ENCODE measurements around the gene UHRF1.

The UHRF1 gene

DNA sequence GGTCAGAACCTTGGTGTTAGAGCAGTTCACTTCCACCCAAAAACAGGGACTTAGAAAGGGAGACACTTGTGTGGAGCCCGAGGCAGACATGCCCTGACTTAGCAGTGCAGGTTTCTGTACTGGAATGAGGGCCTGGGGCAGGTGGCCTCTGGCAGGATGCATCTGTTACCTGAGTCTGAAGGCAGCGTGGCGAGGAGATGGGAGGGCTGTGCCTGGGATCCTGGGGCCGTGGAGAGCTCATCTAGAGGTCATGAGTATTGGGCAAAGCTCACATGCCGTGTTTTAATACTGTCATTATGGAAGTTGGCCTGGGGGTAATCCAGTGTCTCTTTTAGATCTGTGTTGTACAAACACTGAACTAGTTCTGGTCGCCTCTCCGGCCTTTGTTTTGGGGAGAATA lies 81.0 kb downstream of the UHRF1 start:
- Histone ChIP-seq H3K79me2 (ENCODE audit: low read length) (peaks cover 85% of the 10 kb centered on the region), H4K20me1 (ENCODE audit: insufficient read depth, low read length) (peaks cover 95% of the 10 kb centered on the region), H3K4me3 (ENCODE audit: low read length) (no peak overlapping the region), H3K4me2 (ENCODE audit: low read length) (no peak overlapping the region), H2AFZ (ENCODE audit: low read depth, low read length) (no peak overlapping the region), H3K27ac (ENCODE audit: low read length) (no peak overlapping the region), H3K27me3 (ENCODE audit: low read depth, low read length) (no peaks in the 10 kb centered on the region), H3K4me1 (ENCODE audit: low read length) (no peaks in the 10 kb centered on the region), H3K36me3 (replicated peaks; ENCODE audit: low read depth, low read length) (no peaks in the 10 kb centered on the region), H3K9me3 (ENCODE audit: insufficient read depth, low read length) (no peaks in the 10 kb centered on the region), H3K9ac (ENCODE audit: low read length) (no peak overlapping the region)
- TF ChIP-seq EZH2phosphoT487 (IDR thresholded peaks at IDR 0.05; ENCODE audit: low read depth) (no peak), CTCF (IDR thresholded peaks at IDR 0.05; ENCODE audit: low read depth, low read length) (no peak)

DNA sequence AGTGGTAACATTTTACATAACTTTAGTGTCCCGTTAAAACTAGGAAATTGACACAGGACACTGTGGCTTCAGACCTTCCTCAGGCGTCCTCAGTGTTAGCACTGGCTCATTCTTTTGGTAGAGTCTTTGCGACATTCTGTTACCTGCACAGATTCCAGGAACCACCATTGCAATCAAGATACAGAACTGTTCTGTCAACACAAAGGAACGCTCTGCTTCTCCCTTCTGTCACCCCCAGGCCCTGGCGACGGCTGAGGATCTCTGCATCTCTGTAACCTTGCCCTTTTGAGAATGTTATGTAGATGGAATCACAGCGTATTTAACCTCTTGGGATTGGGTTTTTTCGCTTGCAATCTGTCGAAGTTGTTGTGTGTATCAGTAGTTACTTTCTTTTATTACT lies 82.2 kb downstream of the UHRF1 start:
- H3K9me3 ChIP-seq (ENCODE audit: insufficient read depth, low read length) = no peaks in the 10 kb centered on the region
- no peak overlapping the region for H3K27ac ChIP-seq (ENCODE audit: low read length)
- TF ChIP-seq EZH2phosphoT487 (IDR thresholded peaks at IDR 0.05; ENCODE audit: low read depth) (no peak), CTCF (IDR thresholded peaks at IDR 0.05; ENCODE audit: low read depth, low read length) (no peak)
- no peak overlapping the region for H3K4me3 ChIP-seq (ENCODE audit: low read length)
- peaks cover 4% of the 10 kb centered on the region for H3K36me3 ChIP-seq (replicated peaks; ENCODE audit: low read depth, low read length)
- H3K9ac ChIP-seq (ENCODE audit: low read length) = no peak overlapping the region
- peaks cover 95% of the 10 kb centered on the region for H4K20me1 ChIP-seq (ENCODE audit: insufficient read depth, low read length)
- no peak overlapping the region for H2AFZ ChIP-seq (ENCODE audit: low read depth, low read length)
- no peaks in the 10 kb centered on the region for H3K4me1 ChIP-seq (ENCODE audit: low read length)
- H3K4me2 ChIP-seq (ENCODE audit: low read length) = no peak overlapping the region
- H3K27me3 ChIP-seq (ENCODE audit: low read depth, low read length) = no peaks in the 10 kb centered on the region
- H3K79me2 ChIP-seq (ENCODE audit: low read length) = peaks cover 85% of the 10 kb centered on the region

DNA sequence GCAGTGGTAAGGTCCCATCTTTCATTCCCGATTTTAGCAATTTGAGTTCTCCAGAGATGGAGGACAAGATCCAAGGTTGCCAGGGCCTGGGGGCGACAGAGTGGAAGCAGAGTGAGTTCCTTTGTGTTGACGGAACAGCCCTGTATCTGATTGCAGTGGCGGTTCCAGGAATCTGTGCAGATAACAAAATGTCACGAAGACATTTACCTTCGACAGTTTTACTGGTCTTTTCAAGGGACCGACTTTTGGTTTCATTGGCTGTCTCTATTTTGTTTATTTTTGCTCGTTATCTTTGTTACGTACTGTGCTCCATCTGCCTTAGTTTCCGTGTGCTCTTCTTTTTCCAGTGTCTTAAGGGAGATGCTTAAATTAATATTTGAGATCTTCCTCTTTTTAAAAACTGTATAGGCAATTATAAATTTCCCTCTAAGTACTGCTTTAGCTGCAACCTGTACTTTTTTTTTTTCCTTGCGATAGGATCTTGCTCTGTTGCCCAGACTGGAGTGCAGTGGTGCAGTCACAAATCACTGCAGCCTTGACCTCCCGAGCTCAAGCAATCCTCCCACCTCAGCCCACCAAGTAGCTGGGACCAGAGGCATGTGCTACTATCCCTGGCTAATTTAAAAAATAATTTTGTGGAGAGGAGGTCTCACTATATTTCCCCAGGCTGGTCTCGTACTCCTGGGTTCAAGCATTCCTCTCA lies 82.8 kb downstream of the UHRF1 start:
- no peaks in the 10 kb centered on the region for H3K4me1 ChIP-seq (ENCODE audit: low read length)
- peaks cover 4% of the 10 kb centered on the region for H3K36me3 ChIP-seq (replicated peaks; ENCODE audit: low read depth, low read length)
- no peaks in the 10 kb centered on the region for H3K9me3 ChIP-seq (ENCODE audit: insufficient read depth, low read length)
- no peaks in the 10 kb centered on the region for H3K27me3 ChIP-seq (ENCODE audit: low read depth, low read length)
- TF ChIP-seq EZH2phosphoT487 (IDR thresholded peaks at IDR 0.05; ENCODE audit: low read depth) (no peak), CTCF (IDR thresholded peaks at IDR 0.05; ENCODE audit: low read depth, low read length) (no peak)
- H3K9ac ChIP-seq (ENCODE audit: low read length) = no peak overlapping the region
- peaks cover 97% of the 10 kb centered on the region for H4K20me1 ChIP-seq (ENCODE audit: insufficient read depth, low read length)
- no peak overlapping the region for H2AFZ ChIP-seq (ENCODE audit: low read depth, low read length)
- peaks cover 88% of the 10 kb centered on the region for H3K79me2 ChIP-seq (ENCODE audit: low read length)
- H3K4me3 ChIP-seq (ENCODE audit: low read length) = no peak overlapping the region
- no peak overlapping the region for H3K27ac ChIP-seq (ENCODE audit: low read length)
- no peak overlapping the region for H3K4me2 ChIP-seq (ENCODE audit: low read length)

DNA sequence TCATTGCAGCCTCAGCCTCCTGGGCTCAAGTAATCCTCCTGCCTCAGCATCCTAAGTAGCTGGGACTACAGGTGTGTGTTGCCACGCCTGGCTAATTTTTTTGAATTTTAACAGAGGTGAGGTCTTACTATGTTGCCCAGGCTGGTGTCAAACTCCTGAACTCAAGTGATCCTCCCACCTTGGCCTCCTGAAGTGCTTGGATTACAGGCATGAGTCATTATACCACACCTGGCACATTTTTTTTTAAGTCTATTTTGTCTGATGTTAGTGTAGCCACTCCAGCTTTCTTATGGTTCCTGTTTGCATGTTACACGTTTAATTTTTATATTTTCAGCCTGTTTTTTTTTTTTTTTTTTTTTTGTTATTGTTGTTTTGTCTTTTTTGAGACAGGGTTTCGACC lies 84.4 kb downstream of the UHRF1 start:
- no peak overlapping the region for H2AFZ ChIP-seq (ENCODE audit: low read depth, low read length)
- peaks cover 83% of the 10 kb centered on the region for H3K79me2 ChIP-seq (ENCODE audit: low read length)
- no peak overlapping the region for H3K9ac ChIP-seq (ENCODE audit: low read length)
- no peaks in the 10 kb centered on the region for H3K9me3 ChIP-seq (ENCODE audit: insufficient read depth, low read length)
- peaks cover 13% of the 10 kb centered on the region for H3K36me3 ChIP-seq (replicated peaks; ENCODE audit: low read depth, low read length)
- TF ChIP-seq EZH2phosphoT487 (IDR thresholded peaks at IDR 0.05; ENCODE audit: low read depth) (no peak), CTCF (IDR thresholded peaks at IDR 0.05; ENCODE audit: low read depth, low read length) (no peak)
- H4K20me1 ChIP-seq (ENCODE audit: insufficient read depth, low read length) = peaks cover 98% of the 10 kb centered on the region
- H3K27me3 ChIP-seq (ENCODE audit: low read depth, low read length) = no peaks in the 10 kb centered on the region
- H3K4me1 ChIP-seq (ENCODE audit: low read length) = no peaks in the 10 kb centered on the region
- H3K4me3 ChIP-seq (ENCODE audit: low read length) = no peak overlapping the region
- H3K4me2 ChIP-seq (ENCODE audit: low read length) = no peak overlapping the region
- H3K27ac ChIP-seq (ENCODE audit: low read length) = no peak overlapping the region
